Measurements from ENCODE around the gene APOC3. TPM values are rescaled to one million over a fixed set of nuclear protein-coding genes. Genes with fewer than 3 reads are reported as not detected.

Gene APOC3
- total and polyA plus RNA-seq, 10 of the 15 experiments (the other 5 are each of a cell fraction or from before 2014, with no cell fraction given) = 1.9 TPM; not detected in 9

- TF ChIP-seq E2F4 (IDR thresholded peaks at IDR 0.05; ENCODE audit: low read depth, low read length) (no peak), TCF12 (IDR thresholded peaks at IDR 0.05; ENCODE audit: low read depth, low read length) (no peak), MEF2A (IDR thresholded peaks at IDR 0.05; ENCODE audit: insufficient read depth, low read depth, low read length) (no peak), RELA (IDR thresholded peaks at IDR 0.05; ENCODE audit: borderline replicate concordance, partially characterized antibody) (no peak)
Observed at GRCh38 chr11:116862185-116862584, 32.5 kb downstream of the APOC3 start (continued).

GRCh38 chr11:116862951-116863350 lies 33.2 kb downstream of the APOC3 start:
- Histone ChIP-seq H3K4me1 (ENCODE audit: control insufficient read depth, insufficient read depth, low read length) (no peaks in the 10 kb centered on the region), H3K27me3 (replicated peaks in 1 of 2; ENCODE audit: control insufficient read depth in 2 of 2, insufficient read depth in 2 of 2, low read length in 1 of 2) (no peaks in the 10 kb centered on the region), H3K9ac (ENCODE audit: control insufficient read depth, insufficient read depth, low read length) (no peak overlapping the region), H3K4me2 (ENCODE audit: control insufficient read depth, insufficient read depth) (no peak overlapping the region), H2AFZ (ENCODE audit: control insufficient read depth, low read depth, low read length) (no peak overlapping the region), H3K79me2 (ENCODE audit: control insufficient read depth, insufficient read depth, low read length) (no peaks in the 10 kb centered on the region), H4K20me1 (ENCODE audit: control insufficient read depth, insufficient read depth) (no peaks in the 10 kb centered on the region), H3K27ac (ENCODE audit: control insufficient read depth, insufficient read depth) (no peak overlapping the region), H3K9me3 (replicated peaks; ENCODE audit: control insufficient read depth, insufficient read depth, low read length) (no peaks in the 10 kb centered on the region), H3K36me3 (ENCODE audit: control insufficient read depth in 2 of 2, insufficient read depth in 2 of 2, low read length in 1 of 2) (peaks cover 11 to 13% of the 10 kb centered on the region in 2 experiments; a peak in 3 of 4 replicates), H3K4me3 (no peak overlapping the region)
- DNase-seq (ENCODE audit: low read depth, low spot score) (no peak), FAIRE-seq (no peak), ATAC-seq (no peak)
- BruUV-seq (replicated peaks) = no TSS peak
- RAD21 ChIA-PET (ENCODE audit: unreplicated experiment) = interaction anchor here (2.2 kb wide), 1 partner anchor 10 kb away, joined by 4 read pairs; no protein-coding TSS in a partner anchor
- WGBS (ENCODE audit: insufficient coverage, insufficient replicate concordance, low lambda C conversion rate, missing lambda C conversion rate) = 93% methylated on average over 3 of the region's 3 CpGs
- CTCF ChIA-PET = interaction anchor here (1.6 to 2.2 kb wide), 2 partner anchors 27 to 243 kb away, joined by 5 read pairs; no protein-coding TSS in a partner anchor
- SMC1A ChIA-PET (ENCODE audit: uncharacterized antibody, unreplicated experiment) = no interaction called here
- POLR2A ChIA-PET = no interaction called here
- intact Hi-C loops (cut with micrococcal nuclease; ENCODE audit: unreplicated experiment) (no loop called here), in situ Hi-C loops (cut with MboI) (no loop called here)
- TF ChIP-seq POLR2AphosphoS2 (IDR thresholded peaks at IDR 0.05; ENCODE audit: low read depth, low read length) = no peak
- no peak for TF ChIP-seq ATF2 (IDR thresholded peaks at IDR 0.05; ENCODE audit: low read length)
- no peak for TF ChIP-seq IKZF1 (conservative IDR thresholded peaks at IDR 0.05)
- TF ChIP-seq BHLHE40 (IDR thresholded peaks at IDR 0.05; ENCODE audit: borderline replicate concordance in 1 of 2, low read depth in 2 of 2, low read length in 1 of 2) = no peak
- no peak for TF ChIP-seq PAX5 (IDR thresholded peaks at IDR 0.05; ENCODE audit: borderline replicate concordance, low read depth, low read length)
- TF ChIP-seq, protein P1, sequence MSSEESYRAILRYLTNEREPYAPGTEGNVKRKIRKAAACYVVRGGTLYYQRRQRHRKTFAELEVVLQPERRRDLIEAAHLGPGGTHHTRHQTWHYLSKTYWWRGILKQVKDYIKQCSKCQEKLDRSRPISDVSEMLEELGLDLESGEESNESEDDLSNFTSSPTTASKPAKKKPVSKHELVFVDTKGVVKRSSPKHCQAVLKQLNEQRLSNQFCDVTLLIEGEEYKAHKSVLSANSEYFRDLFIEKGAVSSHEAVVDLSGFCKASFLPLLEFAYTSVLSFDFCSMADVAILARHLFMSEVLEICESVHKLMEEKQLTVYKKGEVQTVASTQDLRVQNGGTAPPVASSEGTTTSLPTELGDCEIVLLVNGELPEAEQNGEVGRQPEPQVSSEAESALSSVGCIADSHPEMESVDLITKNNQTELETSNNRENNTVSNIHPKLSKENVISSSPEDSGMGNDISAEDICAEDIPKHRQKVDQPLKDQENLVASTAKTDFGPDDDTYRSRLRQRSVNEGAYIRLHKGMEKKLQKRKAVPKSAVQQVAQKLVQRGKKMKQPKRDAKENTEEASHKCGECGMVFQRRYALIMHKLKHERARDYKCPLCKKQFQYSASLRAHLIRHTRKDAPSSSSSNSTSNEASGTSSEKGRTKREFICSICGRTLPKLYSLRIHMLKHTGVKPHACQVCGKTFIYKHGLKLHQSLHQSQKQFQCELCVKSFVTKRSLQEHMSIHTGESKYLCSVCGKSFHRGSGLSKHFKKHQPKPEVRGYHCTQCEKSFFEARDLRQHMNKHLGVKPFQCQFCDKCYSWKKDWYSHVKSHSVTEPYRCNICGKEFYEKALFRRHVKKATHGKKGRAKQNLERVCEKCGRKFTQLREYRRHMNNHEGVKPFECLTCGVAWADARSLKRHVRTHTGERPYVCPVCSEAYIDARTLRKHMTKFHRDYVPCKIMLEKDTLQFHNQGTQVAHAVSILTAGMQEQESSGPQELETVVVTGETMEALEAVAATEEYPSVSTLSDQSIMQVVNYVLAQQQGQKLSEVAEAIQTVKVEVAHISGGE (CRISPR knock-in tag; IDR thresholded peaks at IDR 0.05) = no peak
- TF ChIP-seq NRF1 (conservative IDR thresholded peaks at IDR 0.05; ENCODE audit: low read depth, low read length) = no peak
- TF ChIP-seq NFXL1 (IDR thresholded peaks at IDR 0.05; ENCODE audit: borderline replicate concordance) = no peak
- TF ChIP-seq, protein P2, sequence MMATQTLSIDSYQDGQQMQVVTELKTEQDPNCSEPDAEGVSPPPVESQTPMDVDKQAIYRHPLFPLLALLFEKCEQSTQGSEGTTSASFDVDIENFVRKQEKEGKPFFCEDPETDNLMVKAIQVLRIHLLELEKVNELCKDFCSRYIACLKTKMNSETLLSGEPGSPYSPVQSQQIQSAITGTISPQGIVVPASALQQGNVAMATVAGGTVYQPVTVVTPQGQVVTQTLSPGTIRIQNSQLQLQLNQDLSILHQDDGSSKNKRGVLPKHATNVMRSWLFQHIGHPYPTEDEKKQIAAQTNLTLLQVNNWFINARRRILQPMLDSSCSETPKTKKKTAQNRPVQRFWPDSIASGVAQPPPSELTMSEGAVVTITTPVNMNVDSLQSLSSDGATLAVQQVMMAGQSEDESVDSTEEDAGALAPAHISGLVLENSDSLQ (IDR thresholded peaks at IDR 0.05) = no peak
- TF ChIP-seq IKZF2 (IDR thresholded peaks at IDR 0.05) = no peak
- no peak for TF ChIP-seq FOS (IDR thresholded peaks at IDR 0.05; ENCODE audit: borderline replicate concordance, extremely low read depth, insufficient read length)
- no peak for TF ChIP-seq GATAD2B (conservative IDR thresholded peaks at IDR 0.05; ENCODE audit: low read depth)
- TF ChIP-seq CHD2 (IDR thresholded peaks at IDR 0.05; ENCODE audit: borderline replicate concordance, low read depth, low read length) = no peak
